ENCODE measurements around the gene TDRD6.

DNA sequence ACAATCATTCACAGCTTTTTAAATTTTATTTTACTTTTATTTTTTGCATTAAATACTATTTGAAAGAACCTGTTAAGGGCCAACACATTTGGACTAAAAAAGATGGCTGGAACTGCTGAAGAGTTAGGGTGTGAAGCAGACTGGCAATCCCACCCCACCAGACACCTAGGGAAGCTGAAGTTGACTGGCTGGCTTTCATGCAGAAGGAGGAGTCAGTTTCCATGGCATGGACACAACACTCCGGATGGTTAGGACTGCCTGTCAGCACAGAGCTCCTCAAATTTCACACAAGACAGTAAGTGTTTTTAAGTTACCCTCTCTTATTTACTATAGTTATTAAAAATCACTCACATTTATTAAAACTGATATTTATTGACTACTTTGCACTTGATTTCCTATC lies 59.0 kb downstream of the TDRD6 start, which contains the start of gene ANKRD66:
- TF ChIP-seq, protein P1, sequence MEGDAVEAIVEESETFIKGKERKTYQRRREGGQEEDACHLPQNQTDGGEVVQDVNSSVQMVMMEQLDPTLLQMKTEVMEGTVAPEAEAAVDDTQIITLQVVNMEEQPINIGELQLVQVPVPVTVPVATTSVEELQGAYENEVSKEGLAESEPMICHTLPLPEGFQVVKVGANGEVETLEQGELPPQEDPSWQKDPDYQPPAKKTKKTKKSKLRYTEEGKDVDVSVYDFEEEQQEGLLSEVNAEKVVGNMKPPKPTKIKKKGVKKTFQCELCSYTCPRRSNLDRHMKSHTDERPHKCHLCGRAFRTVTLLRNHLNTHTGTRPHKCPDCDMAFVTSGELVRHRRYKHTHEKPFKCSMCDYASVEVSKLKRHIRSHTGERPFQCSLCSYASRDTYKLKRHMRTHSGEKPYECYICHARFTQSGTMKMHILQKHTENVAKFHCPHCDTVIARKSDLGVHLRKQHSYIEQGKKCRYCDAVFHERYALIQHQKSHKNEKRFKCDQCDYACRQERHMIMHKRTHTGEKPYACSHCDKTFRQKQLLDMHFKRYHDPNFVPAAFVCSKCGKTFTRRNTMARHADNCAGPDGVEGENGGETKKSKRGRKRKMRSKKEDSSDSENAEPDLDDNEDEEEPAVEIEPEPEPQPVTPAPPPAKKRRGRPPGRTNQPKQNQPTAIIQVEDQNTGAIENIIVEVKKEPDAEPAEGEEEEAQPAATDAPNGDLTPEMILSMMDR (IDR thresholded peaks at IDR 0.05; ENCODE audit: insufficient read depth, low read length) = no peak
- no peak for TF ChIP-seq SPI1 (IDR thresholded peaks at IDR 0.05; ENCODE audit: borderline replicate concordance, low read depth)
- TF ChIP-seq, protein P2, sequence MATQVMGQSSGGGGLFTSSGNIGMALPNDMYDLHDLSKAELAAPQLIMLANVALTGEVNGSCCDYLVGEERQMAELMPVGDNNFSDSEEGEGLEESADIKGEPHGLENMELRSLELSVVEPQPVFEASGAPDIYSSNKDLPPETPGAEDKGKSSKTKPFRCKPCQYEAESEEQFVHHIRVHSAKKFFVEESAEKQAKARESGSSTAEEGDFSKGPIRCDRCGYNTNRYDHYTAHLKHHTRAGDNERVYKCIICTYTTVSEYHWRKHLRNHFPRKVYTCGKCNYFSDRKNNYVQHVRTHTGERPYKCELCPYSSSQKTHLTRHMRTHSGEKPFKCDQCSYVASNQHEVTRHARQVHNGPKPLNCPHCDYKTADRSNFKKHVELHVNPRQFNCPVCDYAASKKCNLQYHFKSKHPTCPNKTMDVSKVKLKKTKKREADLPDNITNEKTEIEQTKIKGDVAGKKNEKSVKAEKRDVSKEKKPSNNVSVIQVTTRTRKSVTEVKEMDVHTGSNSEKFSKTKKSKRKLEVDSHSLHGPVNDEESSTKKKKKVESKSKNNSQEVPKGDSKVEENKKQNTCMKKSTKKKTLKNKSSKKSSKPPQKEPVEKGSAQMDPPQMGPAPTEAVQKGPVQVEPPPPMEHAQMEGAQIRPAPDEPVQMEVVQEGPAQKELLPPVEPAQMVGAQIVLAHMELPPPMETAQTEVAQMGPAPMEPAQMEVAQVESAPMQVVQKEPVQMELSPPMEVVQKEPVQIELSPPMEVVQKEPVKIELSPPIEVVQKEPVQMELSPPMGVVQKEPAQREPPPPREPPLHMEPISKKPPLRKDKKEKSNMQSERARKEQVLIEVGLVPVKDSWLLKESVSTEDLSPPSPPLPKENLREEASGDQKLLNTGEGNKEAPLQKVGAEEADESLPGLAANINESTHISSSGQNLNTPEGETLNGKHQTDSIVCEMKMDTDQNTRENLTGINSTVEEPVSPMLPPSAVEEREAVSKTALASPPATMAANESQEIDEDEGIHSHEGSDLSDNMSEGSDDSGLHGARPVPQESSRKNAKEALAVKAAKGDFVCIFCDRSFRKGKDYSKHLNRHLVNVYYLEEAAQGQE (IDR thresholded peaks at IDR 0.05; ENCODE audit: insufficient replicate concordance, low read depth) = no peak
- TF ChIP-seq POLR2AphosphoS5 (IDR thresholded peaks at IDR 0.05; ENCODE audit: low read depth) = no peak
- TF ChIP-seq GABPA (IDR thresholded peaks at IDR 0.05; ENCODE audit: low read depth) = no peak

Measured in HL-60 (cell line).